HCT116 (cell line): ENCODE data around the gene ESR1.
"Not testable (repeated sequence)": the region's sequence is repeated elsewhere in the genome, so short reads cannot be mapped to it uniquely, and the experiment has no call there.

Experiments
- CBX3 ChIP-seq: IDR thresholded peaks from 2 replicates; pipeline ENCODE4 v1.6.1; 2012; ENCODE audit warnings: low read depth
- CTCF ChIP-seq, 3 experiments: fragments of 200-600 bp in 1 of 3; sonication (generic) in 1 of 3; IDR thresholded peaks in 2 of 3; conservative IDR thresholded peaks in 1 of 3; 2 replicates each; pipeline ENCODE4 v1.5.1; 2012 to 2017; ENCODE audit warnings: low read depth in 2 of 3, low read length in 2 of 3, antibody characterized with exemption in 1 of 3, borderline replicate concordance in 1 of 3, control low read depth in 1 of 3, mild to moderate bottlenecking in 1 of 3, mixed read lengths in 1 of 3, mixed run types in 1 of 3, moderate library complexity in 1 of 3; ENCODE audit not compliant: insufficient read depth in 1 of 3
- POLR2A ChIP-seq: IDR thresholded peaks from 2 replicates; pipeline ENCODE4 v1.7.0; 2011; ENCODE audit warnings: borderline replicate concordance; ENCODE audit not compliant: insufficient read depth, insufficient read length; ENCODE audit errors: extremely low read depth
- REST ChIP-seq: IDR thresholded peaks from 2 replicates; pipeline ENCODE4 v1.6.1; 2012; ENCODE audit warnings: low read depth
- SP1 ChIP-seq: IDR thresholded peaks from 2 replicates; pipeline ENCODE4 v1.6.1; 2012; ENCODE audit warnings: low read depth
- ZBTB33 ChIP-seq: IDR thresholded peaks from 2 replicates; pipeline ENCODE4 v1.6.1; 2011; ENCODE audit warnings: mild to moderate bottlenecking, low read length, moderate library complexity; ENCODE audit not compliant: insufficient replicate concordance; ENCODE audit errors: extremely low read depth
- ZNF274 ChIP-seq: fragments of 200-500 bp; sonication (Bioruptor generic); IDR thresholded peaks from 2 replicates; pipeline ENCODE4 v1.6.1; 2014; ENCODE audit warnings: mild to moderate bottlenecking, low read depth, low read length, inconsistent platforms

- not testable (repeated sequence) for TF ChIP-seq CTCF (IDR thresholded peaks at IDR 0.05 in 2 of 3, conservative IDR thresholded peaks at IDR 0.05 in 1 of 3; ENCODE audit: borderline replicate concordance in 1 of 3, insufficient read depth in 1 of 3, low read depth in 2 of 3, low read length in 2 of 3); POLR2A; ZBTB33; CBX3; ZNF274; REST; SP1
Measured at GRCh38 chr6:152138344-152138743, 330.9 kb downstream of the ESR1 start.
